Measurements from ENCODE around the gene TBC1D24.

TBC1D24 gene

GRCh38 chr16:2493605-2494004 is 18.7 kb downstream of the TBC1D24 start:
- H3K4me3 ChIP-seq (ENCODE audit: low read depth, low read length), result no peak overlapping the region
- in situ Hi-C loops (cut with HindIII; ENCODE audit: low sequenced_read_pairs), result no loop called here
- no peak for TF ChIP-seq CTCF (IDR thresholded peaks at IDR 0.05; ENCODE audit: low read depth, low read length)
- no peak for DNase-seq (ENCODE audit: low read depth, low spot score)

- no peak for DNase-seq (ENCODE audit: low read depth, low spot score)
- TF ChIP-seq CTCF (IDR thresholded peaks at IDR 0.05; ENCODE audit: low read depth, low read length), result no peak
- in situ Hi-C loops (cut with HindIII; ENCODE audit: low sequenced_read_pairs), result no loop called here
- H3K4me3 ChIP-seq (ENCODE audit: low read depth, low read length), result no peak overlapping the region
Observed at GRCh38 chr16:2494616-2495015, 19.7 kb downstream of the TBC1D24 start.

- no peak overlapping the region for H3K4me3 ChIP-seq (ENCODE audit: low read depth, low read length)
- DNase-seq (ENCODE audit: low read depth, low spot score), result no peak
- TF ChIP-seq CTCF (IDR thresholded peaks at IDR 0.05; ENCODE audit: low read depth, low read length), result no peak
- in situ Hi-C loops (cut with HindIII; ENCODE audit: low sequenced_read_pairs), result no loop called here
Observed at GRCh38 chr16:2495041-2495440, 20.1 kb downstream of the TBC1D24 start.

DNA sequence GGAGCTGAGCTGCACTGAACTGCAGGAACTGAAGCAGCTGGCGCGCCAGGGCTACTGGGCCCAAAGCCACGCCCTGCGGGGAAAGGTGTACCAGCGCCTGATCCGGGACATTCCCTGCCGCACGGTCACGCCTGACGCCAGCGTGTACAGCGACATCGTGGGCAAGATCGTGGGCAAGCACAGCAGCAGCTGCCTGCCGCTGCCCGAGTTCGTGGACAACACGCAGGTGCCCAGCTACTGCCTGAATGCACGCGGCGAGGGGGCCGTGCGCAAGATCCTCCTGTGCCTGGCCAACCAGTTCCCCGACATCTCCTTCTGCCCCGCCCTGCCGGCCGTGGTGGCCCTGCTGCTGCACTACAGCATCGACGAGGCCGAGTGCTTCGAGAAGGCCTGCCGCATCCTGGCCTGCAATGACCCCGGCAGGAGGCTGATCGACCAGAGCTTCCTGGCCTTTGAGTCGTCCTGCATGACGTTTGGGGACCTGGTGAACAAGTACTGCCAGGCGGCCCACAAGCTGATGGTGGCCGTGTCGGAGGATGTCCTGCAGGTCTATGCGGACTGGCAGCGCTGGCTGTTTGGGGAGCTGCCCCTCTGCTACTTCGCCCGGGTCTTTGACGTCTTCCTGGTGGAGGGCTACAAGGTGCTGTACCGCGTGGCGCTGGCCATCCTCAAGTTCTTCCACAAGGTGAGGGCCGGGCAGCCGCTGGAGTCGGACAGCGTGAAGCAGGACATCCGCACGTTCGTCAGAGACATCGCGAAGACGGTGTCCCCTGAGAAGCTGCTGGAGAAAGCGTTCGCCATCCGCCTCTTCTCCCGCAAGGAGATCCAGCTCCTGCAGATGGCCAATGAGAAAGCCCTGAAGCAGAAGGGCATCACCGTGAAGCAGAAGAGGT is 21.5 kb downstream of the TBC1D24 start:
- TF ChIP-seq CTCF (IDR thresholded peaks at IDR 0.05; ENCODE audit: low read depth, low read length), result no peak
- in situ Hi-C loops (cut with HindIII; ENCODE audit: low sequenced_read_pairs), result no loop called here
- no peak for DNase-seq (ENCODE audit: low read depth, low spot score)
- no peak overlapping the region for H3K4me3 ChIP-seq (ENCODE audit: low read depth, low read length)

DNA sequence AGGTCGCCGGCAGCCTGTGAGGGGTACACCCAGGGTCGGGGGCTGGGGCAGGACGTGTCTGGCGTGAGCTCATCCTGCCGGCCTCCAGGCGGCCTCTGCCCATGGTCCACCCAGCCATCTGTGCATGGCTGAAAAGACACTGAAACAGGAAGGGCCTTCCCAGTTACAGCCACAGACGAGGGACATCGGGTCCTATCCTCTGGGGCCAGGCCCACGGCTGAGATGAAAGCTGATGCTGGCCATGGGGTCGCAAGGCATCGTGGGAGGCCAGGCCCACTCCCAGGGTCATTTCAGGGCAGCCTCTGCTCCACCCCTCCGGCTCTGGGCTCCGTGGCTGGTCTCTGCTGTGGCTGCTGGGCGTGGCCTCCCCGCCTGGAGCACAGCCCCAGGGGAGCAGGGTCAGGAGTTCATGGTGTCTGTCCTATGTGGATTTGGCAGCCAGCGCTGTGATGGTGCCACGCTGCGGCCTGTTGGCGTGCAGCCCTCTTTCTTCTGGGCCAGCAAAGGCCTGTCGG is 22.2 kb downstream of the TBC1D24 start:
- no peak overlapping the region for H3K4me3 ChIP-seq (ENCODE audit: low read depth, low read length)
- in situ Hi-C loops (cut with HindIII; ENCODE audit: low sequenced_read_pairs), result no loop called here
- no peak for DNase-seq (ENCODE audit: low read depth, low spot score)
- TF ChIP-seq CTCF (IDR thresholded peaks at IDR 0.05; ENCODE audit: low read depth, low read length), result no peak

GRCh38 chr16:2497695-2498484 is 23.0 kb downstream of the TBC1D24 start:
- no peak for TF ChIP-seq CTCF (IDR thresholded peaks at IDR 0.05; ENCODE audit: low read depth, low read length)
- DNase-seq (ENCODE audit: low read depth, low spot score), result no peak
- no peak overlapping the region for H3K4me3 ChIP-seq (ENCODE audit: low read depth, low read length)
- in situ Hi-C loops (cut with HindIII; ENCODE audit: low sequenced_read_pairs), result no loop called here

Data from astrocyte of the spinal cord (primary cell).